Osteoblast (primary cell): ENCODE data around the gene LAMTOR4. TPM values are rescaled to one million over a fixed set of nuclear protein-coding genes. Genes with fewer than 3 reads are reported as not detected.
"Not testable (repeated sequence)": the region's sequence is repeated elsewhere in the genome, so short reads cannot be mapped to it uniquely, and the experiment has no call there.

ENCODE experiments used
- DNase-seq: peaks from one replicate; pipeline ENCODE4 v3.0.0; 2011; ENCODE audit warnings: low spot score, mixed read lengths; ENCODE audit not compliant: insufficient read length; ENCODE audit errors: missing footprints
- H2AFZ ChIP-seq: 2 replicates; pipeline ENCODE4 v1.6.0; 2011; ENCODE audit warnings: mild to moderate bottlenecking, low read length
- H3K27ac ChIP-seq: 2 replicates; pipeline ENCODE4 v1.5.1; 2011; ENCODE audit warnings: mild to moderate bottlenecking, low read depth, low read length, moderate library complexity
- H3K27me3 ChIP-seq: 2 replicates; pipeline ENCODE4 v1.6.0; 2012; ENCODE audit warnings: mild to moderate bottlenecking, control low read depth, inconsistent platforms, low read length, moderate library complexity; ENCODE audit not compliant: insufficient read depth
- H3K36me3 ChIP-seq: 2 replicates; pipeline ENCODE4 v1.5.1; 2011; ENCODE audit warnings: mild to moderate bottlenecking, low read length, control low read depth, moderate library complexity; ENCODE audit not compliant: insufficient read depth
- H3K4me1 ChIP-seq: 2 replicates; pipeline ENCODE4 v1.5.1; 2011; ENCODE audit warnings: mild to moderate bottlenecking, low read length, control low read depth, moderate library complexity; ENCODE audit not compliant: insufficient read depth
- H3K4me2 ChIP-seq: 2 replicates; pipeline ENCODE4 v1.6.0; 2011; ENCODE audit warnings: mild to moderate bottlenecking, low read length; ENCODE audit not compliant: insufficient read depth
- H3K4me3 ChIP-seq: fragments of 200-600 bp; sonication (generic); 3 replicates; pipeline ENCODE4 v1.5.1; 2012; ENCODE audit warnings: mild to moderate bottlenecking, low read length, inconsistent platforms; ENCODE audit not compliant: insufficient read depth
- H3K79me2 ChIP-seq: 2 replicates; pipeline ENCODE4 v1.6.0; 2012; ENCODE audit warnings: mild to moderate bottlenecking, low read length, control low read depth, inconsistent platforms; ENCODE audit not compliant: insufficient read depth
- H3K9me3 ChIP-seq: 2 replicates; pipeline ENCODE4 v1.5.1; 2011; ENCODE audit warnings: low read depth, low read length, control low read depth
- H4K20me1 ChIP-seq: 2 replicates; pipeline ENCODE4 v1.6.0; 2012; ENCODE audit warnings: mild to moderate bottlenecking, low read length, control low read depth; ENCODE audit not compliant: insufficient read depth
- CTCF ChIP-seq: IDR thresholded peaks from 2 replicates; pipeline ENCODE4 v1.5.1; 2011; ENCODE audit warnings: mild to moderate bottlenecking, low read depth, low read length, moderate library complexity; ENCODE audit errors: extremely low read depth
- total RNA-seq: library from RNA; depleted of rRNA; stranded (reverse); fragments of >200 nt; gene quantifications from 2 replicates; pipeline ENCODE4 v1.2.3, GENCODE V29; 2012

Gene LAMTOR4
- total RNA-seq, 1 donor = 63.7 TPM

- Histone ChIP-seq H2AFZ (no peak overlapping the region), H3K27me3 (no peaks in the 10 kb centered on the region), H3K27ac (no peak overlapping the region), H3K4me3 (no peak overlapping the region), H4K20me1 (no peaks in the 10 kb centered on the region), H3K4me1 (peaks cover 13% of the 10 kb centered on the region), H3K79me2 (no peaks in the 10 kb centered on the region), H3K36me3 (no peaks in the 10 kb centered on the region), H3K9me3 (no peaks in the 10 kb centered on the region), H3K4me2 (no peak overlapping the region)
- peak; percentile 26 for TF ChIP-seq CTCF
- no peak for DNase-seq
These were observed 40.3 kb downstream of the LAMTOR4 start for GRCh38 chr7:100189061-100189460.

GRCh38 chr7:100190048-100190711 is 41.5 kb downstream of the LAMTOR4 start:
- Histone ChIP-seq H2AFZ (peak overlapping the region; percentile 63), H4K20me1 (no peaks in the 10 kb centered on the region), H3K4me2 (no peak overlapping the region), H3K36me3 (no peaks in the 10 kb centered on the region), H3K27ac (no peak overlapping the region), H3K9me3 (no peaks in the 10 kb centered on the region), H3K79me2 (no peaks in the 10 kb centered on the region), H3K4me1 (peaks cover 13% of the 10 kb centered on the region), H3K4me3 (no peak overlapping the region), H3K27me3 (no peaks in the 10 kb centered on the region)
- DNase-seq = no peak
- peak; percentile 50 for TF ChIP-seq CTCF

GRCh38 chr7:100191775-100192174 is 43.1 kb downstream of the LAMTOR4 start:
- Histone ChIP-seq H3K27ac (no peak overlapping the region), H3K27me3 (no peaks in the 10 kb centered on the region), H3K4me1 (peaks cover 13% of the 10 kb centered on the region), H3K4me2 (peak overlapping the region; percentile 18), H3K79me2 (no peaks in the 10 kb centered on the region), H2AFZ (peak overlapping the region; percentile 70), H3K4me3 (no peak overlapping the region), H3K9me3 (no peaks in the 10 kb centered on the region), H4K20me1 (no peaks in the 10 kb centered on the region), H3K36me3 (no peaks in the 10 kb centered on the region)
- no peak for DNase-seq
- no peak for TF ChIP-seq CTCF

- not testable (repeated sequence) for H3K27ac ChIP-seq, DNase-seq, H4K20me1 ChIP-seq, H3K79me2 ChIP-seq, H3K27me3 ChIP-seq, H3K4me2 ChIP-seq, H3K9me3 ChIP-seq, H2AFZ ChIP-seq, H3K36me3 ChIP-seq, H3K4me3 ChIP-seq
- peaks cover 13% of the 10 kb centered on the region for H3K4me1 ChIP-seq
These were observed 43.7 kb downstream of the LAMTOR4 start for GRCh38 chr7:100192281-100192862.
